Measurements from ENCODE around the gene FAM120B.

The FAM120B gene

DNA sequence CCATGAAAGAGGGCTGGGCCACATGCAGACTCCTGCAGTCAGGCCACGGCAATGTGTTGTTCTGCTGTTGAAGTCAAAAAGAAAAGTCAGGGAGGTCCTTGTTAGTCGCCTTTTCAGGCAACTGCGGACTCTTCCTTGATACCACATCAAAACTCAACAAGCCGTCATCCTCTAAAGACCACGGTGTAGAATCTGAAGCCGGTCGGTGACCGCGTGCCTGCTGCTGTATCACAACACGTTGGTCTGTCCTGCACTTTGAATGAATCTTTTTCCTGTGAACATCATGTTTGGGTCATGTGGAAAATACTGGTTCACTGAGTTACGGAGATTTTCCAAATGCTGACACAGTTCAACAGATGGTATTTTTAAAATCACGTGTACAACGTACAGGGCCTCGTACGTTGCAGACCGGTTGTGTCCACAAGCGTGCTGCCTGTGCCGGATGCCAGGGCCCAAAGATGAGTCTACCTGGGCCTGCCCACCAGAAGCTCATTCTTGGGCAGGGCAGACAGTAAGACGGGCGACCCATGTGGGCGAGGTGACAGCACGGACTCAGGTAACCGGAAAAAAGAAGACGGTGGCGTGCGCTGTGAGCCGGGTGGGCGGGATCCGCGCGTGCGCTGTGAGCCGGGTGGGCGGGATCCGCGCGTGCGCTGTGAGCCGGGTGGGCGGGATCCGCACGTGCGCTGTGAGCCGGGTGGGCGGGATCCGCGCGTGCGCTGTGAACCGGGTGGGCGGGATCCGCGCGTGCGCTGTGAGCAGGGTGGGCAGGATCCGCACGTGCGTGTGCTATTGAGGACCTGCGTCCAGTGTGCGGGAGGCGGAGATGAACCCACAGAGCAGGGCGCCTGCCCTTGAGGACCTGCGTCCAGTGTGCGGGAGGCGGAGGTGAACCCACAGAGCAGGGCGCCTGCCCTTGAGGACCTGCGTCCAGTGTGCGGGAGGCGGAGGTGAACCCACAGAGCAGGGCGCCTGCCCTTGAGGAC is 114.5 kb downstream of the FAM120B start:
- TF ChIP-seq GATA1 (IDR thresholded peaks at IDR 0.05; ENCODE audit: low read depth, low read length) (no peak), POLR2A (IDR thresholded peaks at IDR 0.05; ENCODE audit: low read length) (no peak)
- no peak for DNase-seq

DNA sequence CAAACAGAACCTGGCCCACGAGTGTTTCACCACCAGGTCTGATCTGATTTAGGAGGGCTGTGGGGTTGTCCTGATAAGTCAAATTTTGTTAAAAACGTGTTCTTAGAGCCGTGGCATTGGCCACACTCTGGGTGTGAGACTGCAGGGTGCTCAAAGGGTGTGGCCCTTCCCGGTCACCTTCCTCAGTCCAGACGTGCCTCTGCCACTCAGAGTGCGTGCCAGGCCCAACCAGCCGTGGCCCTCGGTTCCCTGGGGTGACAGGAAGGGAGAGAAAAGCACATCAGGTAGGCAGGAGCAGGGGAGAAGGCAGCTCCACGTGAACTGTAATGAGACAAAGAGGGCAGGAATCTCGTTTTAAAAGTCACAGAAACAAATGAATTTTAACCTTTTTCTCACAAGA is 115.4 kb downstream of the FAM120B start:
- DNase-seq: no peak

DNA sequence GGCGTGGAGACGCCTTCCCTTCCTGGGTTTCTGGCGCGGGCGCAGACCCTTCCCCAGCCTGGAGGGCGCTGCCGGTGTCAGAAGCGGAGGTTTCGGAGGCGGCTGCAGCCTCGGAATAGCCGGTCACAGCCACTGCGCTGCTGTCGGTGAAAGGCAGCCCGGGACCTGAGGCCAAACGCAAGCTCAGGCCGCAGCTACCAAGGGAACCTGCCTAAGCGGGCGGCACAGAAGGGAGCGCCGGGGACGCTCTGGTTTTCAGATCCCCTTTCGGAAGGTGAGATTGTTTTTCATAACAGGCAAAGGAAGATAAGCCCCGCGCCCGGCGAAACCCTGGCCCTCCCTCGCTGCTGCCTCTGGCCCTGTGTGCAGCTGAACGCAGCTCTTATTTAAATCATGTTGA is 116.5 kb downstream of the FAM120B start:
- no peak for DNase-seq

More for the DNA sequence above, 115.4 kb downstream of the FAM120B start:
- TF ChIP-seq POLR2A (IDR thresholded peaks at IDR 0.05; ENCODE audit: low read length) (no peak), GATA1 (IDR thresholded peaks at IDR 0.05; ENCODE audit: low read depth, low read length) (no peak)

DNA sequence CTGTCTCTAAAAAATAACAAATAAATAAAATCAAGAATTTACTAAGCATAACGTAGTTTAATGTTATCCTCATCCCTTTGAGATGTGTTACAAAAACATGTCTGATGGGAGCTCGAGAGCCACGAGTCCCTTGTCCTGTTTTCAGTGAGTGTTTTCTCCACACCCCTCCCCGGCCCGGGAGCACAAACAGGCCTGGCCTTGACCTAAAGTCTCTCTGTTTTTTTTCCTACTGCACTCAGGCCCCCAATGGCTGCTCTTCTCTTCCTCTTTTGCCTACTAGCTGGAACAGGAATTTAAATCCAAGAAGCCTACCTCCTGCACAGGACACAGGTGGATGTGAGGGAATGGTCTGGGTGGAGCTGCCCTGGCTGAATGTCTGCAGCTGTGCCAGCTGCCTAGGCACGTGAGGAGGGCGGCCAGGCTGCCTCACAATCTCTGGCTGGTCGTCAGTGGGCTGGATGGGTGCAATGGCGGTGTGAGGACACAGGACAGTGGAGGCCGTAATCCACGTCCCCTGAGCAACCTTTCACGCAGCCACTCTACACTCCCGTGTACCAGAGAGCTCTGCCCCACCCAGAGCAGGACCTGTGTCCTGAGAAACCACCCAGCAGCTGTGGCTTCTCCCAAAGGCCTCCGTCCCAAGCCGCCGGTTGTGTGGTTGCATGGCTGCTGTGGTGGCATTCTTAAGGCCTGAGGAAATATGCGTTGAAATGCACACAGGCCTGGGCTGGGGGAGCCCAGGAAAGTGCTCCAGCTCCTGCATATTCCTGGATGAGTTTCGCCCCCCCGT is 117.5 kb downstream of the FAM120B start:
- TF ChIP-seq POLR2A (IDR thresholded peaks at IDR 0.05; ENCODE audit: low read length) (no peak), GATA1 (IDR thresholded peaks at IDR 0.05; ENCODE audit: low read depth, low read length) (no peak)
- no peak for DNase-seq

More for the DNA sequence above, 116.5 kb downstream of the FAM120B start:
- no peak for TF ChIP-seq GATA1 (IDR thresholded peaks at IDR 0.05; ENCODE audit: low read depth, low read length)
- TF ChIP-seq POLR2A (IDR thresholded peaks at IDR 0.05; ENCODE audit: low read length): no peak

DNA sequence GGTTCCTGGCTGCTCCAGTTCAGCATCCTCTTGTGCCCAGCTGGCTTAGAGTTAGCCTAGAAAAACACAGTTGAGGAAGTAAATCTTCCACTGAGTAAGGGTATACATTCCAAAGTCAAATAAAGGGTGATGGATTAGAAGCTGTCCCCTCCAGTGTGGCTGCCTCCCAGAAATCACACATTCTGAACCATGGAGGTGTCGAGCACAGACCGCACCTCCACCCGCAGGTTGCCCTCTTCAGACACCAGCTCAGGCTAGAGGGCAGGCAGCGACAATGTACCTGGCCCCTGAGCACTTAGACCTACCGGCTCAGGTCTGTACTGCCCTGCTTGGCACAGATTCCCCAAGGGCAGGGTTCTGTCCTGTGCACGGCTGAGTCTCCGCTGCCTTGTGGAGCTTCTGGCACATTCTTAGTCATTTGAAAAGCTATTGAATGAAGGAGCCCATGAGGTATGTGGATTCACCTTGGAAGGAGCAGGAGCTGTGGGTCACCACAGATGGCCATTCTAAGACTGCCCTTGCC is 118.1 kb downstream of the FAM120B start:
- no peak for TF ChIP-seq GATA1 (IDR thresholded peaks at IDR 0.05; ENCODE audit: low read depth, low read length)
- TF ChIP-seq POLR2A (IDR thresholded peaks at IDR 0.05; ENCODE audit: low read length): no peak
- no peak for DNase-seq

DNA sequence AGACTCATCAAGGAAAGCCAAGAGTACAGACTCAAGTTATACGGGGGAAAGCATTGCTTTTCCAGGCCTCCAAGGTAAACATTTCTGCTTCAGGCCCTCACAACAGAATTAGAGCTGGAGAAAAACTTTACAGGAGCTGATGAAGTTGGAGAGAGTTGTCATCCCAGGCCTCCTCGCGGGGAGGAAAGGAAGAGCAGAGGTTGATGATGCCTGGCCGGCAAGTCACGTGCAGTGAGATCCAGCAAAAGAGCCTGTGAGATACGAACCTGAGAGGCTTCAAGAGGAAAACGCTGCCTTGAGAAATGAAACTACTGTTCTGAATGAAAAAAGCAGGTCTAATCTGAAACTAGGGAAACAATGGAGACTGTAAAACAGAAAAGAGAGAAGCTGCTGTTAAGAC is 122.9 kb downstream of the FAM120B start:
- no peak for DNase-seq
- TF ChIP-seq POLR2A (IDR thresholded peaks at IDR 0.05; ENCODE audit: low read length) (no peak), GATA1 (IDR thresholded peaks at IDR 0.05; ENCODE audit: low read depth, low read length) (no peak)

DNA sequence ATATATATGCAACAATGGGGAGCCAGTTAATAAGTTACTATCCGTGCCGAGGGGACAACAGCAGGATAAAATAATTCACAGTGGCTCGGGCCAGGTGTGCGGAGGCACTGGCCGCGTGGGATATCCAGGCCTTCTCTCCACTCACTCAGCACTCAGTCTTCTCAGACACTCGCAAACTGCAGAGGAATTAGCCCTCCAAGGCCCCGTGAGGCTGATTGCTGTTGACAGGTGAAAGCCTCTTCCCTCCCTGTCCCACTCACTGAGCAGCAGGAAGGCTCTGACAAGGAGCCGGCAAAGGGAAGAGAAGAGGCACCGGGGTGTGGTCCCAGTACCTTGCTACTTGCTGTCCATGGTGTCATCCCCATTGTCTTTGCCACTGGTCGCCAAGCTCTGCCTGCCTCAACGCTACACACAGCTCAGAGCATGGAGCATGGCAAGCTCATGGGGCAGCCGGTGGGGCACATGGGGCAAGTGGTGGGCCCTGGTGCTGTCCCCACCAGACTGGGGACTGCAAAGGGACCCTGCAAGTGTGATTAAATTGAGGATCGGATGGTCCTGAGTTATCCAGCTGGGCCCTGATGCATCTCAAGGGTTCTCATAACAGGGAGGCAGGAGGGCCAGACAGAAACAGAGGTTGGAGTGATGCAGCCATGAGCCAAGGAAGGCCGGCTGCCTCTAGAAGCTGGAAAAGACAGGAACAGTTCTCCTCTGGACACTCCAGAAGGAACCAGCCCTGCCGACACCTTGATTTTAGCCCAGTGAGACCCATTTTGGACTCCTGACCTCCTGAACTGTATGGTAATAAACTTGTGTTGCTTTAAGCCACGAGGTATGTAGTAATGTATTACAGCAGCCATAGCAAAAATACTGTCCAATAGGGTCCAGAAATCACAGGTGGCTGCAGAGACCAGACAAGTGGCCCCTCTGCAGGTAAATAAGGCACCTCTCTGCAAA is 126.9 kb downstream of the FAM120B start:
- TF ChIP-seq POLR2A (IDR thresholded peaks at IDR 0.05; ENCODE audit: low read length) (no peak), GATA1 (IDR thresholded peaks at IDR 0.05; ENCODE audit: low read depth, low read length) (no peak)
- DNase-seq: no peak

DNA sequence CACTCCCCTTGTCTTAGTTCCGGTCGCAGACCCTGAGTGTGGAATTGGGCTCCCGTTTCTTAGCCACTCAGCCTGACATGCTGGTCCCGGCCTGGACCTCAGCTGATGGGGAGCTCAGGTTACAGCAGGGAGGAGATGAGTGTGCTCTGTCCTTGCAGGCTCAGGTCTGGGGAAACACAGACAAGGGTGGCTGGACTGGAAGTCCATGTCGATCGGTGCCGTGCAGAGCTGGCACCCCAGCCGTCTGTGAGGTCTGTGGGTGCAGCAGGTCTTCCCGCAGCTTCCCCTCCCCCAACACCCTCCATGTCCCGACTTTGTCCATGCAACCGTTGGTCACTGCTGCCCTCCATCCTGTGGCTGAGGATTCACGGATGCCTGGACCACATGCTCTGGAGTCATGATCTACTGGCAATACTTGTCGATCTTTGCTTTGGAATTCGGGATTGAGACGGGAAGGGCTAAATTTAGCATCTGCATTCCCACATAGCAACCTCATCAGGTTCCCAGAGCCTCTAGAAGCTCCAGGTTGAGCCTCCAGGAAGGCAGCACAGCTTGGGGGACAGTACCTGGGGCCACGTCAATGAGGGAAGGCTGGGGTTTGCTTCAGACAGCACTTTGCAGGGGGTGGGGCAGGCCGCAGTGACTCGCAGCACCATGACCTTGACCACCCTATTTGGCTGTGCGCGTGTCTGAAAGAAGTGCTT is 127.7 kb downstream of the FAM120B start:
- no peak for DNase-seq
- TF ChIP-seq GATA1 (IDR thresholded peaks at IDR 0.05; ENCODE audit: low read depth, low read length) (no peak), POLR2A (IDR thresholded peaks at IDR 0.05; ENCODE audit: low read length) (no peak)

DNA sequence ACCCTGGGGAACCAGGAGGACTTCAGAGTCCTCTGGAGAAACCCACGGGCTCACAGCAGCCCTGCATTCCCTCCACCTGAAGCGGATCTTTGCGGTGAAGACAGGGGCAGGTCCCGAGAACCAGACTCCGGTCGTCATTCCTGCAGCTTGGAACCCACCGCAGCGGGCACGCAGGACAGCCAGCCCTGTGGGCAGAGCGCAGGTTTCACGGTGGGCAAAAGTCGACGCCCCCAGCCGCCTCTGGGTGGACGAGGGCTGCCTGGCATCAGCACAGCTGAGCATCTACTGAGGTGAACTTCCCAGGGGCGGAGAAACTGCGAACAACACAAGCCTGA is 128.2 kb downstream of the FAM120B start:
- DNase-seq: no peak
- no peak for TF ChIP-seq GATA1 (IDR thresholded peaks at IDR 0.05; ENCODE audit: low read depth, low read length)
- TF ChIP-seq POLR2A (IDR thresholded peaks at IDR 0.05; ENCODE audit: low read length): no peak

DNA sequence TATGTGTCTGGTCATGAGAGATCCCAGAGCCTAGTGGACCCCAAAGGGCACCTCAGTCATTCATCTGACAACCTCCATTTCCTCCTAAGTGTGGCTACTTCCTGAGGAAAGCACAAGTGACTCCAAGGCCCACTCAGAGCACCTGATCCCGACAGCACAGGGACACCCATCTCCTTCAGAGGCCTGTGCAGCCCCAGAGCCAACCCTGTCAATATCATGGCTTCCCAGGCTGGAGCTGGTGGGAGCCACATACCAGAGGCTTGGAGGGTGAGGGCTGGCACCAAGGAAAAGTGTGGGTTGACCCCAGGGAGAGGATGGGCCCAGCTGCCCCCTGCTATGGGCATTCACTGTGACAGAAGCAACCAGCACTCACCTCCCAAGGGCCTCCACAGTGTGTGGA is 129.2 kb downstream of the FAM120B start:
- no peak for DNase-seq
- TF ChIP-seq POLR2A (IDR thresholded peaks at IDR 0.05; ENCODE audit: low read length) (no peak), GATA1 (IDR thresholded peaks at IDR 0.05; ENCODE audit: low read depth, low read length) (no peak)

DNA sequence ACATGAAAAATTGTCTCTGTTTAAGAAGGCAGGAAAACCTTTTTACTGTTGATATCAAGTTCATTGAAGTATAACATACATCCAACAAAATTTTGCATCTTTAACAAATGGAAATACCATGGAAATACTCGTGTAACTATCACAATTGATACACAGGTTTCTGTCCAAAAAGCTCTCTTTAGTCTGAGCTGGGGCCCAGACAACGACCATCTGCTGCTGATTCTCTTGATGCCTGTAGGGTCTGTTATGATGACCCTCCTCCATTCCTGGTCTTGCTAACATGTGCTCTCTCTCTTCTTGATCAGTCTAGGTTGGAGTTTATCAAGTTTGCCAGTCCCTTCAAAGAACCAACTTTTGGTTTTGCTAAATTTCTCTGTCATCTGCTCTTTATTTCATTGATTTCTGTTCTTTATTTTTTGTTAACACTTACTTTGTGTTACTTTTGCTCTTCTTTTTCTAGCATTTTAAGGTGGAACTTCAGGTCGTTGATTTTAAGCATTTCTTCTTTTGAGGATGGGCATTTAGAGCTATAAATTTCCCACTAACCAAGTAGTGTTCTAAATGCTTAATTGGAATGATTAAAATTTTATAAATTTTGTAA is 129.8 kb downstream of the FAM120B start:
- DNase-seq: no peak
- no peak for TF ChIP-seq POLR2A (IDR thresholded peaks at IDR 0.05; ENCODE audit: low read length)
- no peak for TF ChIP-seq GATA1 (IDR thresholded peaks at IDR 0.05; ENCODE audit: low read depth, low read length)

DNA sequence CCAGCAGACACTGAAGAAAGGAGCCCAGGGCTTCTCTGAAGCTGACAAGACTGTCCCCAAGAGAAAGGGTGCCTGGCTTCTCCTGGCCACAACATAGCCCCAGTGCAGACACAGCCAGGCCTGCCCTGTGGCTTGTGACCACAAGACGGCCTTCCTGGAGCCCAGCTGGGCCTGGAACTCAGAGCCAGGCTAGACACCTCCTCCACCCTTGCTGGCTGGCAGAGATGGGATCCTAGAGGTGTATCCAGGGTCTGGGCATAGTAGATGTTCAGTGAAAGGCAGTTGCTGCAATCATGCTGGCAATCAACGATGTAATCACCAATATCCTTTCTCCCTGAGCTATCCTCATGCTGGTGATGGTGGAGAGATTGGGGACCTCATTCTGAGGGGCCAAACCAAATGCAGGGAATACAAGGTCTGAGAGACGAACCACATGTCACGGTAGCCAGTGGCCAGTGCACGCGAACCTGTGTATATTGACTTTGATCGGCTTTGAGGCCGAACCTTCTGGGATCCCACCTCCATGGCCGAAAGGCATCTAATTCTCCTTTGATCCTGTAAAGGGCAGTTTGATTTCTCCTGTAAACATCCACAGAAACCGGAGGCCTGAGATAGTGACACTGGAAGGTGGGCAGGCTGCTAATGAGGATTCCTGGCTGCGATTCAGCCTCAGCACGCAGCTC is 131.3 kb downstream of the FAM120B start:
- DNase-seq: no peak
- TF ChIP-seq GATA1 (IDR thresholded peaks at IDR 0.05; ENCODE audit: low read depth, low read length) (no peak), POLR2A (IDR thresholded peaks at IDR 0.05; ENCODE audit: low read length) (no peak)
